Stimulated activated CD8-positive, alpha-beta memory T cell treated with anti-CD3 and anti-CD28 coated beads, Interleukin-7, amount 100 ng/mL, for 4 hours (primary cell): ENCODE measurements around the gene SRP68.
"Not testable (repeated sequence)": the region's sequence is repeated elsewhere in the genome, so short reads cannot be mapped to it uniquely, and the experiment has no call there.

Experiments used
- DNase-seq, 2 donors: peaks; one replicate each; pipeline ENCODE4 v3.0.0-alpha.2; 2020; ENCODE audit warnings: low read depth in 2 of 2

Gene SRP68

DNA sequence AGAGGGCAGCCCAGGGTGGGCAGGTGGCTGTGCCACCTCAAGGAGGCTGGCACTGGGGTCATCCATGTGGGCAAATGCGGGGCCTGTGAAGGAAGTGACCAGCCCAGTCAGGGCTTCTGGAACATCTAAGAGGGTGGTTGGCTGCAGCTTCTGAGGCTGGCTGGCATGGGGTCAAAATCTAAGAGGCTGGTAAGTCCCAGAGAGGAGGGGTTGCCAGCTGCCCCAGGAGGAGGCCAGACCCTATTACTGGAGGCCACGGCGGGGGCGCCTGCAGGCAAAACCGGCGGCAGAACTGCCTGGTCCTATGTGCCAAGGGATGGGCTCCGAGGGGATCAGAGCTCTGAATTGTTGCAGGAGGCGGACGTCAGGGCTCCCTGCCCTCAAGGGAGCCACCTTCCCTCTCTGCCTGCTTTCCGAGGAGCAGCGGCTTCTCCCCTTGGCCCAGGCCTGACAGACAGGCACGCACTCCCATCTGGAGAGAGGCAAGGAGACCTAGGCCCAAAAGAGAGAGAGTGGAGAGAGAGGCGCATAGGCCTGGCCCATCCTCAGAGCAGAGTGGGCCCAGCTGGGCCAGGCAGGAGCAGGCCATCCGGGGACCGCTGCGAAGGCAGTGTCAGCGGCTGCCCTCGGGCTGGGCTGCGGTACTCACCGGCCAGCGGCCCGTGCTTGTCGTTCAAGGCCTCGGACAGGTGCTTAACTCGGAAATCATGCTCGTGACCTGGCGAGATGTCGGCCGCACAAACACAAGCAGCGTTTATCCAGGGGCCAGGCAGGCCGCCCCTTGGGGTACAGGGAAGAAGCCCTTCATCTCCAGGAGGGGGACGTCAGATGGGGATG lies 17.6 kb upstream of the SRP68 start:
- no peak for DNase-seq

GRCh38 chr17:76088868-76089576 lies 16.7 kb upstream of the SRP68 start:
- no peak for DNase-seq

GRCh38 chr17:76088041-76088867 lies 15.9 kb upstream of the SRP68 start:
- DNase-seq: no peak

- no peak for DNase-seq
These were observed 15.2 kb upstream of the SRP68 start for GRCh38 chr17:76087531-76087930.

- DNase-seq: no peak
These were observed 14.1 kb upstream of the SRP68 start for GRCh38 chr17:76086384-76086783.

GRCh38 chr17:76085731-76086366 lies 13.5 kb upstream of the SRP68 start:
- DNase-seq: no peak

GRCh38 chr17:76085066-76085730 lies 12.9 kb upstream of the SRP68 start:
- DNase-seq: no peak

- no peak for DNase-seq
These were observed 11.3 kb upstream of the SRP68 start for GRCh38 chr17:76083536-76084182.

DNA sequence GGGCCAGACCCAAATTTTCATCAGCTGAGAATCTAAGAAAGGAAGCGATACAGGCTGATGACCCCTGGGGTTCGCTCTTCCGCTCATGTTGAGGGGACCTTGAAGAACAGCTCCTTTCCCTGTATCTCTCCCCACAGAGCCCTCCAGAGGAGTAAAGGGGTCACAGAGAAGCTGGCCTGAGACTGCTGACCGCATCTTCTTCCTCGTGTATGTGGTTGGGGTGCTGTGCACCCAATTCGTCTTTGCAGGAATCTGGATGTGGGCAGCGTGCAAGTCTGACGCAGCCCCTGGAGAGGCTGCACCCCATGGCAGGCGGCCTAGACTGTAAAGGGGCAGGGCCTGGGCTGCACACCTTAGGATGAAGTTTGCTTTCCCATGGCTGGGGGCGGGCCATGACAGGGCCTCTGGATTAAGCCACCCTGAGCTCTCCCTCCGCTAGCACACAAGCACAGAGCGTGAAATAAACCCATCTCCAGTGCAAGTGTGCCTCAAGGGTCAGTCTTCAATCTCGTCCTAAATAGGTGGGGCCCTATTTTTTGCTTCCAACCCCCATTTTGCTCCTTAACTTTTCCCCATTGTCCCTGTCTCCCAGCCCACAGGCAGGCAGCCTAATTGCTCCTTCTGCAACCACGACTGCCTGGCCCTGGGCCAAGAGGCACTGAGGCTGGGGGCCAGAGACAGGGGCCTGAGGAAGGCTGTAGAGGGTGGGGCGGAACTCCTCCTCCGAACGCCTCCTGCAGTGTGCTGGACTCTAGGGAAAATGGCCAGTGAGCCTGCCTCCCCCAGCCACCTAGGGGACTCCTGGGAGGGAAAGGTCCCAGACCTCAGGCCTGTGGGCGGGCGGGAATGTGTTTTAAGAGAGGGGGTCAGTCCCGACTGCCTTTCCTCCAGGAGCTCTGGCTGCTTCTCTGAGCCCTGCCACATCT lies 10.3 kb upstream of the SRP68 start:
- DNase-seq: no peak

- no peak for DNase-seq
These were observed 9.2 kb upstream of the SRP68 start for GRCh38 chr17:76081295-76082210.

DNA sequence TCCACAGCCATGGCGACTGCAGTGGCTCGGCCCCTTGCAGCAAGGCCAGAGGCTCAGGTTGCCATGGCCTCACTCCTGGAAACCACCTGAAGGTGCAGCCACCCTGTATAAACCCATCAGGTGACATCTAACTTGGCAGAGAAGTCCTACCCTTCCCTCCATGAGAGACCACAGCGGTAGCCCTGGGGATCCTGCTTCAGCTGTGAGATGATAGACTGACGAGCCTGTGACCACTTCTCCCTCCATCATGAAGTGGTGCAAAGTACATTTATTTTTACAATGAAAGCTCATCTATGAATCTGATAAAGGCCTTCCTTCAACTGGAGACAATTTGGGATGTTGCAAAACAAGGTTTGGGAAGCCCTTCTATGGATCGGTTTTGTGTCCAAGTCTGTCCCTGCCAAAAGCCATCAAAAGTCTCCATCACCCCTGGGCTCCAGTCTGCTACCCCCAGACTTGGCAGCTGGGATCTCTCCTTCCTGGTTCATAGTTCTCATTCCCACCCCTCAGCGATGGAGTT lies 8.5 kb upstream of the SRP68 start:
- DNase-seq: no peak

DNA sequence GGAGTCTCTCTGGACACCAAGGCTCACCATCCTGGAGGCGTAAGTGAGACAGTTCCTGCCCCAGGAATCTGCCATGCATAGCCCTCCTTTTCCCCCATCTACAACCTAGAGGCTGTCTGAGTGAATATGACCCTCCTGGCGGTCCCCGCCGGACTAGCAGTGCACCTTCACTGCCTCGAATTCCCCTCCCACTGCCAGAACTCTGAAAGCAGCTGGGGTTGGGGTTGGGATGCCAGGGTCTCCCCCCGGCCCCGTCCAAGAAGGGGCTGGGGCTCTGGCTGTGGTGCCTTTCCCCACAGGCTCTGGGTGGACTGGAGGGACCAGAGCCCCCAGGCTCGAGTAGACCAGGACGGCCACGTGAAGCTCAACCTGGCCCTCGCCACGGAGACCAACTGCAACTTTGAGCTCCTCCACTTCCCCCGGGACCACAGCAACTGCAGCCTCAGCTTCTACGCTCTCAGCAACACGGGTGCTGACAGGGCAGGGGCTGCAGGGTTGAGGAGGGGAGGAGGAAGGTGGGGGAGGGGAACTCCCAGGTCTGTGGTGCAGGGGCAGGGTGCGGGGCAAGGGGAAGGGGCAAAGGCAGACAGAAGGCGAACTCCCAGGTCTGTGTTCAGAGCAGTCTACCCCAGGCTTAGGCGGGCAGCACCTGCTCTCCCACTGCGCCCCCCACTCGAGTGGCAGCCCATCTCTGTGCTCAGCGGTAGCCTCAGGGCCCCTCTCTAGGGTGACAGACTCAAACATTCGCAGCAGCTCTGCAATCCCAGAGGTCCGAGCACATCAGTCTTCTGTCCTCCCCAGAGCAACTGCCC lies 7.8 kb upstream of the SRP68 start:
- DNase-seq: no peak

- DNase-seq: no peak
These were observed 7.2 kb upstream of the SRP68 start for GRCh38 chr17:76079535-76079955.

GRCh38 chr17:76078860-76079534 lies 6.7 kb upstream of the SRP68 start, which contains the start of gene ZACN:
Gene ZACN (plus strand): TSS chr17:76079182. CDS start chr17:76079265, 83 bp downstream.
- DNase-seq: no peak

DNA sequence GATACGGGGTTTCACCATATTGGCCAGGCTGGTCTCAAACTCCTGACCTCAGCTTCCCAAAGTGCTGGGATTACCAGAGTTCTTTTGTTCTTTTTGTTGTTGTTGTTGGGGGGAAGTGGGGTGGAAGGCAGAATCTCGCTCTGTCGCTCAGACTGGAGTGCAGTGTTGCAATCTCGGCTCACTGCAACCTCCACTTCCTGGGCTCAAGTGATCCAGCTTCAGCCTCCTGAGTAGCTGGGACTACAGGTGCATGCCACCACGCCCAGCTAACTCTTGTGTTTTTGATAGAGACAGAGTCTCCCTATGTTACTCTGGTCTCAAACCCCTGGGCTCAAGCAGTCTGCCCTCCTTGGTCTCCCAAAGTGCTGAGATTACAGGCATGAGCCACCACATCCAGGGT lies 6.1 kb upstream of the SRP68 start:
- not testable (repeated sequence) for DNase-seq

- no peak for DNase-seq
These were observed 5.3 kb upstream of the SRP68 start for GRCh38 chr17:76077584-76078110.
